SKM-1 (cell line): ENCODE results near the gene ARHGEF38.
"Not testable (repeated sequence)": the region's sequence is repeated elsewhere in the genome, so short reads cannot be mapped to it uniquely, and the experiment has no call there.

Source experiments
- DNase-seq: peaks from one replicate; lab custom pipeline; 2025; ENCODE audit not compliant: unreplicated experiment; lab: John Stamatoyannopoulos, UW

ARHGEF38 gene

GRCh38 chr4:105645440-105645839, 93.0 kb downstream of the ARHGEF38 start:
- no peak for DNase-seq

- no peak for DNase-seq
These were observed 97.8 kb downstream of the ARHGEF38 start for GRCh38 chr4:105650190-105650589.

GRCh38 chr4:105651884-105652283, 99.5 kb downstream of the ARHGEF38 start:
- no peak for DNase-seq

- no peak for DNase-seq
These were observed 100.0 kb downstream of the ARHGEF38 start for GRCh38 chr4:105652286-105652888.

- DNase-seq: no peak
These were observed 104.8 kb downstream of the ARHGEF38 start for GRCh38 chr4:105657117-105657765.

GRCh38 chr4:105659190-105659589, 106.8 kb downstream of the ARHGEF38 start:
- DNase-seq: no peak

- no peak for DNase-seq
These were observed 108.6 kb downstream of the ARHGEF38 start for GRCh38 chr4:105661028-105661427.

- DNase-seq: no peak
These were observed 110.7 kb downstream of the ARHGEF38 start for GRCh38 chr4:105662935-105663675.

- DNase-seq: no peak
These were observed 114.3 kb downstream of the ARHGEF38 start for GRCh38 chr4:105666693-105667092.

GRCh38 chr4:105670684-105671083, 118.3 kb downstream of the ARHGEF38 start:
- no peak for DNase-seq

- no peak for DNase-seq
These were observed 118.9 kb downstream of the ARHGEF38 start for GRCh38 chr4:105671301-105671700.

GRCh38 chr4:105674011-105674410, 121.6 kb downstream of the ARHGEF38 start:
- DNase-seq: no peak

GRCh38 chr4:105677709-105678108, 125.3 kb downstream of the ARHGEF38 start:
- DNase-seq: no peak

GRCh38 chr4:105679186-105679585, 126.8 kb downstream of the ARHGEF38 start:
- DNase-seq: no peak

GRCh38 chr4:105683038-105683437, 130.6 kb downstream of the ARHGEF38 start:
- DNase-seq: no peak

- DNase-seq: no peak
These were observed 134.2 kb downstream of the ARHGEF38 start for GRCh38 chr4:105686571-105686970.

GRCh38 chr4:105694812-105695211, 142.4 kb downstream of the ARHGEF38 start:
- not testable (repeated sequence) for DNase-seq

- not testable (repeated sequence) for DNase-seq
These were observed 143.4 kb downstream of the ARHGEF38 start for GRCh38 chr4:105695832-105696231.

- no peak for DNase-seq
These were observed 146.2 kb downstream of the ARHGEF38 start for GRCh38 chr4:105698607-105699006.

GRCh38 chr4:105707782-105708180, 155.4 kb downstream of the ARHGEF38 start:
- DNase-seq: no peak

- peak; percentile 83 for DNase-seq
These were observed 156.0 kb downstream of the ARHGEF38 start, which contains the start of the genes GSTCD and INTS12 for GRCh38 chr4:105708181-105709080. TSS of gene GSTCD (plus strand) at chr4:105708784. CDS start at chr4:105717614, 8,830 bp downstream. TSS of gene INTS12 (minus strand) at chr4:105708689. CDS start at chr4:105700005, 8,684 bp downstream.
